Stimulated activated CD4-positive, alpha-beta T cell treated with anti-CD3 and anti-CD28 coated beads, Interleukin-2, amount 100 ng/mL, for 48 hours (primary cell): ENCODE results near the gene HDAC11.

ENCODE experiments used
- DNase-seq, 2 donors: peaks; one replicate each; pipeline ENCODE4 v3.0.0-alpha.2; 2020

Gene HDAC11

GRCh38 chr3:13545952-13546454, 65.9 kb downstream of the HDAC11 start:
- no peak for DNase-seq

- DNase-seq = no peak
Measured at GRCh38 chr3:13546667-13547171, 66.6 kb downstream of the HDAC11 start.

GRCh38 chr3:13547591-13548371, 67.7 kb downstream of the HDAC11 start:
- DNase-seq = no peak

- DNase-seq = no peak
Measured at GRCh38 chr3:13548696-13549622, 68.9 kb downstream of the HDAC11 start, which contains the start of gene FBLN2. Gene FBLN2, plus strand, starts transcription at chr3:13549125. Its CDS starts 21,231 bp downstream, at chr3:13570356.

- no peak for DNase-seq
Measured at GRCh38 chr3:13549623-13550422, 69.7 kb downstream of the HDAC11 start.

- DNase-seq = no peak
Measured at GRCh38 chr3:13550423-13550690, 70.3 kb downstream of the HDAC11 start.

- no peak for DNase-seq
Measured at GRCh38 chr3:13550791-13551360, 70.8 kb downstream of the HDAC11 start.

GRCh38 chr3:13552857-13553652, 72.9 kb downstream of the HDAC11 start:
- DNase-seq = no peak

GRCh38 chr3:13553686-13554085, 73.6 kb downstream of the HDAC11 start:
- DNase-seq = no peak

- DNase-seq = no peak
Measured at GRCh38 chr3:13555753-13556152, 75.6 kb downstream of the HDAC11 start.
